ENCODE measurements around the gene OCRL. TPM values are rescaled to one million over a fixed set of nuclear protein-coding genes. Genes with fewer than 3 reads are reported as not detected.

The OCRL gene
- total RNA-seq, 2 experiments from 2014 or later, result 3.6 to 3.9 TPM

Other genes starting within 250 kb of the OCRL start
- under 1 TPM; 0.36 to 0.44 TPM for gene SMARCA1, start 16.8 kb upstream of the OCRL start, total RNA-seq
- under 1 TPM; 0.15 to 0.36 TPM for gene APLN, start 114.7 kb downstream of the OCRL start, total RNA-seq
- under 1 TPM; 0.21 to 0.27 TPM for gene XPNPEP2, start 198.7 kb downstream of the OCRL start, total RNA-seq
- 10 to 100 TPM; 90.3 to 98.7 TPM for gene SASH3, start 239.7 kb downstream of the OCRL start, total RNA-seq

All from activated naive CD4-positive, alpha-beta T cell treated with anti-CD3 and anti-CD28 coated beads for 36 hours (primary cell).